Tibial nerve (tissue), 4 donors: Measurements from ENCODE around the gene AKR1E2. TPM values are rescaled to one million over a fixed set of nuclear protein-coding genes. Genes with fewer than 3 reads are reported as not detected.

ENCODE experiments used
- DNase-seq, 2 donors: peaks; one replicate each; pipeline ENCODE4 v3.0.0-alpha.2; 2019; ENCODE audit warnings: low spot score in 2 of 2
- H3K27ac ChIP-seq, 4 donors: fragments of 200-600 bp; sonication (generic) in 3 of 4; one replicate each; pipeline ENCODE4 v1.5.1; 2017 to 2019; ENCODE audit warnings: mild to moderate bottlenecking in 1 of 4
- H3K27me3 ChIP-seq, 2 donors: fragments of 200-600 bp; sonication (generic) in 1 of 2; one replicate each; pipeline versions ENCODE4 v1.5.1 to v1.6.0; 2017 to 2019
- H3K36me3 ChIP-seq, 3 donors: fragments of 200-600 bp; sonication (generic); one replicate each; pipeline ENCODE4 v1.5.1; 2018 to 2019
- H3K4me1 ChIP-seq, 4 donors: fragments of 200-600 bp; sonication (generic) in 3 of 4; one replicate each; pipeline ENCODE4 v1.5.1; 2017 to 2019
- H3K4me3 ChIP-seq, 4 donors: fragments of 200-600 bp; sonication (generic) in 3 of 4; one replicate each; pipeline ENCODE4 v1.5.1; 2017 to 2019; ENCODE audit warnings: mild to moderate bottlenecking in 1 of 4, moderate library complexity in 1 of 4
- H3K9me3 ChIP-seq, 4 donors: fragments of 200-600 bp; sonication (generic) in 3 of 4; one replicate each; pipeline ENCODE4 v1.5.1; 2017 to 2019
- EP300 ChIP-seq, 2 donors: sonication (generic); formaldehyde crosslinking; IDR thresholded peaks; one replicate each; pipeline ENCODE4 v1.6.1; 2017; ENCODE audit warnings: antibody characterized with exemption in 2 of 2, mild to moderate bottlenecking in 1 of 2
- POLR2A ChIP-seq, 2 donors: fragments of 450-650 bp; IDR thresholded peaks; one replicate each; pipeline ENCODE4 v1.6.1; 2017; ENCODE audit warnings: antibody characterized with exemption in 2 of 2, mild to moderate bottlenecking in 2 of 2, moderate library complexity in 2 of 2
- WGBS, 2 donors: methylation state at CpG; one replicate each; pipeline ENCODE4 v1.1.5; 2018; 5-methylcytosine and 5-hydroxymethylcytosine counted together
- total RNA-seq, 4 donors: library from RNA; depleted of rRNA; stranded (reverse); fragments of >200 nt; gene quantifications; one replicate each; pipeline ENCODE4 v1.1.0, GENCODE V29; 2016
- TF ChIP-seq, protein P1 (sequence below), 5 experiments: fragments of 200-600 bp in 3 of 5; fragments of 450-650 bp in 2 of 5; sonication (generic) in 3 of 5; IDR thresholded peaks; one replicate each; pipeline ENCODE4 v1.5.1; 2016 to 2019; ENCODE audit warnings: antibody characterized with exemption in 5 of 5, mild to moderate bottlenecking in 3 of 5, moderate library complexity in 2 of 5

The AKR1E2 gene
- total RNA-seq, 4 donors from 2014 or later, result 12.7 to 24.3 (median 21.3) TPM

DNA sequence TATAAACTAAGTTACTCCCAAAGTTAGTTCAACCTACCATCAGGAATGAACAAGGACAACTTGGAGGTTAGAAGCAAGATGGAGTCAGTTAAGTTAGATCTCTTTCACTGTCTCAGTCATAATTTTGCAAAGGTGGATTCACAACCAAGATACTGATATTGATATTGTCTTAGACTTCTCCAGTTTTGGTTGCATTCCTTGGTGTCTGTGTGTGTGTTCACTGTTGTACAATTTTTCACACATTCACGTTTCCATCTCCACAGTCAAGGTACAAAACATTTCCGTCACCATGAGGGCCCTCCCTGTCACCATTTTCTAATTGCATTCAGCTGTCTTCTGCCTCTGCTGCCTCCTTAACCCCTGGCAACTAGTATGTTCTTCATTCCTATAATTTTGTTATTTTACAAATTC, 41.1 kb downstream of the AKR1E2 start:
- Histone ChIP-seq H3K4me1 (no peaks in the 10 kb centered on the region), H3K27me3 (no peaks in the 10 kb centered on the region), H3K9me3 (no peaks in the 10 kb centered on the region), H3K4me3 (no peak overlapping the region), H3K27ac (no peak overlapping the region), H3K36me3 (no peaks in the 10 kb centered on the region)
- no peak for DNase-seq
- TF ChIP-seq EP300 (IDR thresholded peaks at IDR 0.05) (no peak), POLR2A (IDR thresholded peaks at IDR 0.05) (no peak)
- TF ChIP-seq, protein P1, sequence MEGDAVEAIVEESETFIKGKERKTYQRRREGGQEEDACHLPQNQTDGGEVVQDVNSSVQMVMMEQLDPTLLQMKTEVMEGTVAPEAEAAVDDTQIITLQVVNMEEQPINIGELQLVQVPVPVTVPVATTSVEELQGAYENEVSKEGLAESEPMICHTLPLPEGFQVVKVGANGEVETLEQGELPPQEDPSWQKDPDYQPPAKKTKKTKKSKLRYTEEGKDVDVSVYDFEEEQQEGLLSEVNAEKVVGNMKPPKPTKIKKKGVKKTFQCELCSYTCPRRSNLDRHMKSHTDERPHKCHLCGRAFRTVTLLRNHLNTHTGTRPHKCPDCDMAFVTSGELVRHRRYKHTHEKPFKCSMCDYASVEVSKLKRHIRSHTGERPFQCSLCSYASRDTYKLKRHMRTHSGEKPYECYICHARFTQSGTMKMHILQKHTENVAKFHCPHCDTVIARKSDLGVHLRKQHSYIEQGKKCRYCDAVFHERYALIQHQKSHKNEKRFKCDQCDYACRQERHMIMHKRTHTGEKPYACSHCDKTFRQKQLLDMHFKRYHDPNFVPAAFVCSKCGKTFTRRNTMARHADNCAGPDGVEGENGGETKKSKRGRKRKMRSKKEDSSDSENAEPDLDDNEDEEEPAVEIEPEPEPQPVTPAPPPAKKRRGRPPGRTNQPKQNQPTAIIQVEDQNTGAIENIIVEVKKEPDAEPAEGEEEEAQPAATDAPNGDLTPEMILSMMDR (IDR thresholded peaks at IDR 0.05), result no peak
- WGBS, 2 donors, result 42 to 82% methylated on average over 2 of the region's 2 CpGs

DNA sequence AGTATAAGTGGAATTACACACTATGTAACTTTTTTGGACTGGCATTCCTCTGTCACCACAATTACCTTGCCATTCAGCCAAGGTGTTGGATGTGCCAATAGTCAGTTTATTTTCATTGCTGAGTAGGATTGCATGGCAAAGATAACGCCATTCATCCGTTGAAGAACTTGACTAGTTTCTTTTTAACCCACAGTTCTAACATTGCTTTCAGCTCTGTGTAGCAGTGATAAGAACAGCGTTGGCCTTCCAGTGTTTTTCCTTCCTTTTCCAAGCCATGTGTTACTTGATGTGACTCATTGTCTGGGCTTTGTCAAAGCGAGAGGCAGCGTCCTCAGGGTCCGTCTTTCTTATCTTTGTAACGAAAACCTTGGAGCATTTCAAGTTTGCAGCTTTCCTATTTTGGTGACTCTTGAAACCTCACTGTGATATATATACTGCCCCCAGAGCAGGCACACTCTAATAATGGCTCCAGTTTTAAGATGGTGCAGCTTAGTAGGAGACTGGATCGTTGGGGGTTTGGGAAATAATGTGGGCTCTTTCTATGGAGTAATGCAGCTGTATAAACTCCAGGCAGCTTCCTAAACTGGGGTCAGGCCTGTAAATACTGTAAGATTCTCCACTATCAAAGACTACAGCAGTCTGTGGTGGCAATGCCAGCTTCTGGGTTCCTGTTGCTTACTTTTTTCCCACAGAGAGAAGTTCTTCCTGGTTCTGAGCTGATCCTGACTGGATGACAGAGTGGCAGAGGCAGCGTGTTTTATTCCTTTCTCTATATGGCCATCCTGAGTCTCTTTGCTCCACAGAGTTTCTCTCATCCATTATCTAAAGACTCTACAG, 41.7 kb downstream of the AKR1E2 start:
- no peaks in the 10 kb centered on the region for H3K36me3 ChIP-seq
- no peak overlapping the region for H3K27ac ChIP-seq
- no peaks in the 10 kb centered on the region for H3K27me3 ChIP-seq
- DNase-seq, result no peak
- no peak overlapping the region for H3K4me3 ChIP-seq
- WGBS, 2 donors, result 49 to 78% methylated on average over 9 of the region's 9 CpGs
- no peaks in the 10 kb centered on the region for H3K9me3 ChIP-seq
- H3K4me1 ChIP-seq, result no peaks in the 10 kb centered on the region
- TF ChIP-seq, protein P1 (IDR thresholded peaks at IDR 0.05), result no peak
- no peak for TF ChIP-seq POLR2A (IDR thresholded peaks at IDR 0.05)

DNA sequence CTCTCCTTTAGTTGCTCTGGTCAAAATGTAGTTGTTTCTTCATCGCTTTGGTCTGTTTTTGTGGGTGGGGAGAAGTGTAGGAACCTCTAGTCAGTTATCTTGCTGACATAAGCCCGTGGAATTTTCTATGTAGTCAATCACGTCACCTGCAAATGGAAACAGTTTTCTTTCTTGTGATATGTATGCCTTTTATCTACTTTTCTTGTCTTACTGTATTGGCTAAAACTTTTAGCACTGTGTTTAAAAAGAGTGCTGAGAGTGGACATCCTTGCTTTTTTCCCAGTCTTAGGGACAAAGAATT, 42.3 kb downstream of the AKR1E2 start:
- 58 to 87% methylated on average over 3 of the region's 3 CpGs for WGBS, 2 donors
- no peak overlapping the region for H3K4me3 ChIP-seq
- H3K9me3 ChIP-seq, result no peaks in the 10 kb centered on the region
- H3K27me3 ChIP-seq, result no peaks in the 10 kb centered on the region
- H3K4me1 ChIP-seq, result no peaks in the 10 kb centered on the region
- H3K36me3 ChIP-seq, result no peaks in the 10 kb centered on the region
- TF ChIP-seq POLR2A (IDR thresholded peaks at IDR 0.05) (no peak), EP300 (IDR thresholded peaks at IDR 0.05) (no peak)
- DNase-seq, result no peak
- no peak overlapping the region for H3K27ac ChIP-seq

DNA sequence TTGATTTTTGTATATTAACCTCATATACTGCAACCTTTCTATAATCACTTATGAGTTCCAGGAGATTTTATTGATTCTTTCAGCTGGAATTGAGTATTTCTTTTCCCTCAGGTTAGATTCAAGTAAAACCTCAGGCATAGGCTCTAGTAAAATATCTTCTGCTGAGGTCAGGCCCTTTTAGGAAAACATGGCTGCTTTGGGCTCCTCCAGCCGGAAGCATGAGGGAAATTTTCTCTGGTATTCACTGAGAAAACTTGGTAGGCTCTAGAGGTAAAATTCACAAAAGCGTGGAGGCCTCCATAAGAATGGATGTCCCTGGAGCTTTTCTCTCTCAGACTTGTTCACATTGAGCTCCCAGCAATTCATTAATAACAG, 56.7 kb downstream of the AKR1E2 start:
- H3K4me1 ChIP-seq, result no peaks in the 10 kb centered on the region
- 64 to 80% methylated on average over 2 of the region's 2 CpGs for WGBS, 2 donors
- H3K36me3 ChIP-seq, result no peaks in the 10 kb centered on the region
- no peaks in the 10 kb centered on the region for H3K27me3 ChIP-seq
- TF ChIP-seq, protein P1 (IDR thresholded peaks at IDR 0.05), result no peak
- TF ChIP-seq EP300 (IDR thresholded peaks at IDR 0.05) (no peak), POLR2A (IDR thresholded peaks at IDR 0.05) (no peak)
- H3K27ac ChIP-seq, result no peak overlapping the region
- no peak overlapping the region for H3K4me3 ChIP-seq
- no peak for DNase-seq
- no peaks in the 10 kb centered on the region for H3K9me3 ChIP-seq

DNA sequence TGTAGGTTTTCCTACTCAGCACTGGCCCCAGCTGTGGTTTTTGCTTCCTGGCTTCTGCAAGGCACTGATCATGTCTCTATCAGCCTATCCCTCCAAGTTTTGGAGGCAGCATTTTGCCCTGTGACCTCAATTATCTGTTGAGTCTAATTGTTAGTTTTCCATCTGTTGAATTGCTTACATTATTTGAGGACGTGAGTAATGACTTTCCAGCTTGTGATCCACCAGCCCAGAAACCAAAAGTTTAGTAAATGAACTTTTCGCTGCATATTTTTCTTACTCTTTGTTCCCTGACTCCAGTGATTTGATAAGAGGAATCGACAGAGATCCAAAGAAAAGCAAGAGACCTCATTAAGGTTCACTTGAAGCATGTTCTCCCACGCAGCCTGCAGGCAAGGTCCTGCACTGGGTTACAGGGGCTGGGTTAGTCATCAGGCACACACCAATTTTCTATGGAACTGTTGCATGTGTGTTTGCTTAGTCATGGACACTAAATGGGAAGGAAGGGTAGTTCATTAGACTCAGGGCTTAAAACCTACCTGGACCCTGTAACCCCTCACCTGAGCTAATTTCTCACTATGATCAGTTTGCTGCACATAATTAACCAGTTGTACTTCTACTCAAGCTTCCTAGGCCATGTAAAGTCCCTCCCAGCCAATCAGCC, 57.2 kb downstream of the AKR1E2 start:
- 46 to 53% methylated on average over 4 of the region's 4 CpGs for WGBS, 2 donors
- no peak overlapping the region for H3K4me3 ChIP-seq
- H3K4me1 ChIP-seq, result no peaks in the 10 kb centered on the region
- H3K27ac ChIP-seq, result no peak overlapping the region
- no peak for DNase-seq
- H3K36me3 ChIP-seq, result no peaks in the 10 kb centered on the region
- H3K27me3 ChIP-seq, result no peaks in the 10 kb centered on the region
- no peaks in the 10 kb centered on the region for H3K9me3 ChIP-seq
- no peak for TF ChIP-seq EP300 (IDR thresholded peaks at IDR 0.05)

DNA sequence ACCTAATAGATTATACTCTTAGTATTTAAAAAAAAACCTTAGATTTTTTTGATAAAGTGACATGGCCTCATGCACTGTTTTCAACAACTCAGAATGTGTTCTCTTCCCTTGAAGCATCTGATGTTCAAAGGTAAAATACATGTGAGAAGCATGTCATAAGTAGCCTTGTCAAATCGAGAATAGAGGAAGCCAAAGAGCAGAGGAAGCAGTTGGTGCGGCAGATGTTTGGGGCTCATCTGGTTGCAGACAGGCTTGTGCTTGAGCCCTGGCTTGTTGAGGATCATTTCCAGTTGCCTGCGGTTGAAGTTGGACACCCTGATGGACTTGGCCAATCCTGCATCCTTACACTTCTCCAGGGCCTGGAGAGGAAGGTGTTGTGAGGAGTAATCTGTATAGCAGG, 59.2 kb downstream of the AKR1E2 start:
- WGBS, 2 donors, result 55 to 60% methylated on average over 3 of the region's 3 CpGs
- no peak for DNase-seq
- no peaks in the 10 kb centered on the region for H3K27me3 ChIP-seq
- no peak overlapping the region for H3K27ac ChIP-seq
- TF ChIP-seq EP300 (IDR thresholded peaks at IDR 0.05) (no peak), POLR2A (IDR thresholded peaks at IDR 0.05) (no peak)
- TF ChIP-seq, protein P1 (IDR thresholded peaks at IDR 0.05), result no peak
- no peak overlapping the region for H3K4me3 ChIP-seq
- no peaks in the 10 kb centered on the region for H3K9me3 ChIP-seq
- H3K4me1 ChIP-seq, result no peaks in the 10 kb centered on the region
- no peaks in the 10 kb centered on the region for H3K36me3 ChIP-seq
